ENCODE results near the gene NAALADL2.
"Not testable (repeated sequence)": the region's sequence is repeated elsewhere in the genome, so short reads cannot be mapped to it uniquely, and the experiment has no call there.

Gene NAALADL2

DNA sequence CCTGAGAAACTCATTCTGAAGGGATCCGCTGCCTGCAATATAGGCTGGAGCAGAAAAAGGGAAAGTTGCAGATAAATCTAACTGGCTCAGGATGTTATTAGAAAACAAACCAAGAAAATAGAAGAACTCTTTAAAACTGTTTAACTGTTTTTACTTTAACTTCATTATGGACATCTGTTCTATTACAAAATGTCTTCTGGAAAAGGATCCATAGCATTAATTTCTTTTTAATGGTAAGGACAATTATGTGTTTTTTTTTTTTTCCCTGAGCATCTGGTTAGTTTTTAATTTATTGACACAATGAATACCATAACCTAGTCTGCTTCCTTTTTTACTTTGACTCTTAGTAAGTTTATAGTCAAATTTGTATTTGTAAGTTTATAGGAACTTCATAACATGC lies 239.5 kb downstream of the NAALADL2 start:
- peaks cover 10% of the 10 kb centered on the region for H3K9me3 Mint-ChIP-seq
- no peak overlapping the region for H3K4me3 Mint-ChIP-seq
- H3K27ac Mint-ChIP-seq: no peak overlapping the region
- no peaks in the 10 kb centered on the region for H3K36me3 Mint-ChIP-seq (ENCODE audit: low read depth)
- H3K4me1 Mint-ChIP-seq (ENCODE audit: low read depth): no peaks in the 10 kb centered on the region
- no peaks in the 10 kb centered on the region for H3K27me3 Mint-ChIP-seq

DNA sequence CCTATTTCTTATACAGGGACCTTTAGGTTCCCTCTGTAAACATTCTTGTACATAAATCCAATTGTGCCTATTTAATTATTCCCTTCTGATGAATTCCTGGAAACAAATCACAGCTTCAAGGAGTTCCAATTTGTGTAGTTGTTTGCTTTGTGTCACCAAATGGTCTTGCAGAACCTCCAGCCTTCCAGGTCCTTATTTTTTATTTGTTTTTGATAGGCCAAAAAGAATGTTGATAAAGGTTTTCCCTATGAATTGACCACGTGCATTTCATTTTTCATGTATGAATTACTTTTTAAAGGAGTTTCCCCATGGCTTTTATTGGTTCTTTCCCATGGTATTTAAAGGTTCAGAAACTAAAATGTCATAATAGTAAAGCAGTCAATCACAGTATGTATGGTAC lies 243.0 kb downstream of the NAALADL2 start:
- no peak overlapping the region for H3K27ac Mint-ChIP-seq
- H3K9me3 Mint-ChIP-seq: peaks cover 6% of the 10 kb centered on the region
- H3K27me3 Mint-ChIP-seq: no peaks in the 10 kb centered on the region
- no peaks in the 10 kb centered on the region for H3K36me3 Mint-ChIP-seq (ENCODE audit: low read depth)
- no peaks in the 10 kb centered on the region for H3K4me1 Mint-ChIP-seq (ENCODE audit: low read depth)
- H3K4me3 Mint-ChIP-seq: no peak overlapping the region

DNA sequence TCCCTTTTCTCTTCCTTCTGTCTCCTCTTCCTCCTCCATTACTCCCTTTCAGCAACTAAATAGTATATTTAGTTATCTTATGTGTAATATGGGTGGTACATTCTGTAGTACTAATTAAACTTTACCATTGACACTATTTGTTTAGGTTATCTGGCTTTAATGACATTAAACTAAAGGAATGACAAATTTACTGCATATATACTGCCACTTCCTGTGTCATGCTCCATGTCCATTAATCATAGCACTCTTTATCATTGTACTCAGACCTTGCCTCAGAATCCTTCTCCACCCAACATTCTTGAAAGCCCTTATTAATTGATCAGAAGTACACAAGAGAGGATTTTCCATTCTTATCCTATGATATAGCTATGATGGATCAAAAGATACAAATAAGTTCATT lies 244.2 kb downstream of the NAALADL2 start:
- Mint-ChIP-seq H3K4me1 (ENCODE audit: low read depth) (no peaks in the 10 kb centered on the region), H3K27me3 (no peaks in the 10 kb centered on the region), H3K36me3 (ENCODE audit: low read depth) (no peaks in the 10 kb centered on the region), H3K27ac (no peak overlapping the region), H3K4me3 (no peak overlapping the region), H3K9me3 (peaks cover 5% of the 10 kb centered on the region)

- H3K4me3 Mint-ChIP-seq: no peak overlapping the region
- no peaks in the 10 kb centered on the region for H3K27me3 Mint-ChIP-seq
- no peaks in the 10 kb centered on the region for H3K4me1 Mint-ChIP-seq (ENCODE audit: low read depth)
- H3K36me3 Mint-ChIP-seq (ENCODE audit: low read depth): no peaks in the 10 kb centered on the region
- peaks cover 5% of the 10 kb centered on the region for H3K9me3 Mint-ChIP-seq
- no peak overlapping the region for H3K27ac Mint-ChIP-seq
These were observed 245.9 kb downstream of the NAALADL2 start for GRCh38 chr3:175105066-175105465.

DNA sequence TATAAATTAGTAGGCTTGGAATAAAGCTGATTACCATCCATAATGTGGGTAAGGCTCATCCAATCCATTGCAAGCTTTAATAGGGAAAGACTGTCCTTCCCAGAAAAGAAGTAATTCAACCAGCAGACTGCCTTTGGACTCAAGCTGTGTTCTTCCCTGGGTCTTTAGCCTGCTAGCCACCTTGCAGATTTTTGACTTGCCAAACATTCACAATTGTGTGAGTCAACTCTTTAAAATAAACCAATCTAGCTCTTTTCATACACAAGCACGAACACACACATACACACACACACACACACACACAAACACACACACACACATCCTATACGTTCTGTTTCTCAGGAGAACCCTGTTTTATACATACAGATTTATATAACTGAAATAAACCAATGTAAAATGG lies 248.1 kb downstream of the NAALADL2 start:
- Mint-ChIP-seq H3K27ac (no peak overlapping the region), H3K36me3 (ENCODE audit: low read depth) (no peaks in the 10 kb centered on the region), H3K4me3 (no peak overlapping the region), H3K27me3 (no peaks in the 10 kb centered on the region), H3K4me1 (ENCODE audit: low read depth) (no peaks in the 10 kb centered on the region), H3K9me3 (peaks cover 5% of the 10 kb centered on the region)

DNA sequence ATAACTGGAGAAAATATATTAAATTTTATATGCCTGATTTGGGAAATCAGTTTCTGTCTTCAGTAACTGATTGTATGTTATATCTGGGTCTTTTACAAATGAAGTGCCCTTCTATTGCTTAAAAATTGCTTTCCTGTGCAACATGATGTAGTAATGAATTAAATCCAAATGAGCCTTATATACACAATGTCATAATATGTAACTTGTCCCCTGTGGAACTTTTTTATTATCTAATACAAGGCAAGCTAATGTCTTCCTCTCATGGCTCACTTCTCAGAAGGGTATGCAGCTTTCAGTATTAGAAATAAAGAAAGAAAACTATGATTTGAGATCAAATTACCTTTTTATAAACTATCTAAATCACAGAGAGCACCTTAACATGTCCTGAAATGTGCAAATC lies 248.9 kb downstream of the NAALADL2 start:
- Mint-ChIP-seq H3K9me3 (peaks cover 5% of the 10 kb centered on the region), H3K36me3 (ENCODE audit: low read depth) (no peaks in the 10 kb centered on the region), H3K27ac (no peak overlapping the region)

DNA sequence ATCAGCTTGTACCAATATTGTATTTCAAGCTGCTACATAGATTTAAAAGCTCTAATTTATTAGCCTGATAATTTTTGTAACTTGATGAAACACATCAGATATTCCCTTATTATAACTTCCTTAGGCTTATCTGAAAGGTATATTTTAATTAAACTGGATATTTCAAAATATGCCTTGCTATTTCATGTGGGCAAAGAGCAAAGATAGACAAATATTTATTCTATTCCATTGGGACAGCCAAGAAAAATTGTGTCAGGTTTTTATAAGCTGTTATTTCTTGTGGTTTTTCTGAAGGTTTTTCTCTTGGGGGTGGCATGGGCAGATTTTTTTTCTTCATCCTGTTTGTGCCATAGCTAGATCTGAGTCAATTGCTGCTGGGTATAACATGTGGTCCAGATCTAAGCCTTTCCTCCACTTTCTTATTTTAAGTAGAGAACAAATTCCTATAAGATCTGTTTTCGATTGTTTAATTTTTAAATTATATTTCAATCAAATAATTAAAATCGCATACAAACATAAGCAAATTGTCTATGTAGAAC lies 249.5 kb downstream of the NAALADL2 start:
- Mint-ChIP-seq H3K27me3 (no peaks in the 10 kb centered on the region), H3K4me1 (ENCODE audit: low read depth) (no peaks in the 10 kb centered on the region), H3K9me3 (no peaks in the 10 kb centered on the region), H3K36me3 (ENCODE audit: low read depth) (no peaks in the 10 kb centered on the region), H3K4me3 (no peak overlapping the region), H3K27ac (no peak overlapping the region)

More for the DNA sequence above, 248.9 kb downstream of the NAALADL2 start:
- Mint-ChIP-seq H3K27me3 (no peaks in the 10 kb centered on the region), H3K4me3 (no peak overlapping the region), H3K4me1 (ENCODE audit: low read depth) (no peaks in the 10 kb centered on the region)

DNA sequence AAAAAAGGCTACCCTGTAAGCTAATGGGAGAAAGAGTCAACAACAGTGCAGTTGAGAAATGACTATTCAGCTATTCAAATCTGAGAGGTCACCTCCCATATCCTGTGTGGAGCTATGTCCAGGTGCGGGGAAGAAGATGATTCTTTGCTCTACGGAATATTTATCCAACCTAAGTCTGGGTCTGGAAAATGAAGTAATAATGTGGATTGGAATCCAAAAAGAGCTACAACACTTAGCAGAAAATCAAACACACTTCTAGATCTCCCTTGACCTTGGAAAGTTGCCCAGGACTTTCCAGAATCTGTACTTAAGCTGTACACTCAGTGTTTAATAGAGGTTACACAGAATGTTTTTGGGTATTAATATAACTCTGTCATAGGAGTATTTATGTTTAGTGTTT lies 251.9 kb downstream of the NAALADL2 start:
- Mint-ChIP-seq H3K36me3 (ENCODE audit: low read depth) (no peaks in the 10 kb centered on the region), H3K27me3 (no peaks in the 10 kb centered on the region), H3K4me1 (ENCODE audit: low read depth) (no peaks in the 10 kb centered on the region), H3K4me3 (no peak overlapping the region), H3K9me3 (no peaks in the 10 kb centered on the region), H3K27ac (no peak overlapping the region)

- Mint-ChIP-seq H3K36me3 (ENCODE audit: low read depth) (no peaks in the 10 kb centered on the region), H3K4me3 (no peak overlapping the region), H3K4me1 (ENCODE audit: low read depth) (no peaks in the 10 kb centered on the region), H3K27me3 (no peaks in the 10 kb centered on the region), H3K9me3 (peaks cover 1% of the 10 kb centered on the region), H3K27ac (no peak overlapping the region)
These were observed 259.3 kb downstream of the NAALADL2 start for GRCh38 chr3:175118382-175118941.

GRCh38 chr3:175121225-175121624 lies 262.1 kb downstream of the NAALADL2 start:
- Mint-ChIP-seq H3K4me1 (ENCODE audit: low read depth) (no peaks in the 10 kb centered on the region), H3K27ac (no peak overlapping the region), H3K27me3 (no peaks in the 10 kb centered on the region), H3K4me3 (no peak overlapping the region), H3K36me3 (ENCODE audit: low read depth) (no peaks in the 10 kb centered on the region), H3K9me3 (peaks cover 16% of the 10 kb centered on the region)

GRCh38 chr3:175127075-175127662 lies 268.0 kb downstream of the NAALADL2 start:
- Mint-ChIP-seq H3K27ac (no peak overlapping the region), H3K4me1 (ENCODE audit: low read depth) (no peaks in the 10 kb centered on the region), H3K27me3 (no peaks in the 10 kb centered on the region), H3K36me3 (ENCODE audit: low read depth) (no peaks in the 10 kb centered on the region), H3K9me3 (peaks cover 16% of the 10 kb centered on the region), H3K4me3 (no peak overlapping the region)

GRCh38 chr3:175129126-175129525 lies 270.0 kb downstream of the NAALADL2 start:
- Mint-ChIP-seq H3K36me3 (ENCODE audit: low read depth) (no peaks in the 10 kb centered on the region), H3K27me3 (no peaks in the 10 kb centered on the region), H3K9me3 (peaks cover 9% of the 10 kb centered on the region), H3K4me3 (no peak overlapping the region), H3K4me1 (ENCODE audit: low read depth) (no peaks in the 10 kb centered on the region), H3K27ac (no peak overlapping the region)

DNA sequence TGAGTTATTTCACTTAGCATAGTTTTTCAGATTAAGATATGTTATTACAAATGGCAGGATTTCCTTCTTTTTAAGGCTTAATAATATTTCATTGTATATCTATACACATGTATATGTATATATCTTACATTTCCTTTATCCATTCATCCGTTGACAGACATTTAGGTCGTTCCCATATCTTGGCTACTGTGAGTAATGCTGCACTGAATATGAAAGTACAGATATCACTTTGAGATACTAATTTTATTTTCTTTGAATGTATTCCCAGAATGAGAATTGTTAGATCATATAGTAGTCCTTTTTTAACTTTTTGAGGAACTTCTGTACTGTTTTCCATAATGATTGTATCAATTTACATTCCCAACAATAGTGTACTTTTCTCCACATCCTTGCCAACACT lies 270.4 kb downstream of the NAALADL2 start:
- Mint-ChIP-seq H3K27me3 (no peaks in the 10 kb centered on the region), H3K36me3 (ENCODE audit: low read depth) (no peaks in the 10 kb centered on the region), H3K4me3 (no peak overlapping the region), H3K4me1 (ENCODE audit: low read depth) (no peaks in the 10 kb centered on the region), H3K27ac (no peak overlapping the region), H3K9me3 (peaks cover 9% of the 10 kb centered on the region)

DNA sequence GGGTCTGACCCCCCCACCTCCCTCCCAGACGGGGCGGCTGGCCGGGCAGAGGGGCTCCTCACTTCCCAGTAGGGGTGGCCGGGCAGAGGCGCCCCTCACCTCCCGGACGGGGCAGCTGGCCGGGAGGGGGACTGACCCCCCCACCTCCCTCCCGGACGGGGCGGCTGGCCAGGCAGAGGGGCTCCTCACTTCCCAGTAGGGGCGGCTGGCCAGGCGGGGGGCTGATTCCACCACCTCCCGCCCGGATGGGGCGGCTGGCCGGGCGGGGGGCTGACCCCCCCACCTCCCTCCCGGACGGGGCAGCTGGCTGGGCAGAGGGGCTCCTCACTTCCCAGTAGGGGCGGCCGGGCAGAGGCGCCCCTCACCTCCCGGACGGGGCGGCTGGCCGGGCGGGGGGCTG lies 272.7 kb downstream of the NAALADL2 start:
- not testable (repeated sequence) for H3K9me3 Mint-ChIP-seq; H3K4me1 Mint-ChIP-seq (ENCODE audit: low read depth); H3K27me3 Mint-ChIP-seq; H3K4me3 Mint-ChIP-seq; H3K36me3 Mint-ChIP-seq (ENCODE audit: low read depth); H3K27ac Mint-ChIP-seq

DNA sequence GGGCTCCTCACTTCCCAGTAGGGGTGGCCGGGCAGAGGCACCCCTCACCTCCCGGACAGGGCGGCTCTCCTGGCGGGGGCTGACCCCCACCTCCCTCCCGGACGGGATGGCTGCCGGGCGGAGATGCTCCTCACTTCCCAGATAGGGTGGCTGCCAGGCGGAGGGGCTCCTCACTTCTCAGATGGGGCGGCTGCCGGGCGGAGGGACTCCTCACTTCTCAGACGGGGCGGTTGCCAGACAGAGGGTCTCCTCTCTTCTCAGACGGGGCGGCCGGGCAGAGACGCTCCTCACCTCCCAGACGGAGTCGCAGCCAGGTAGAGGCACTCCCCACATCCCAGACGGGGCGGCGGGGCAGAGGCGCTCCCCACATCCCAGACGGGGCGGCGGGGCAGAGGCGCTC lies 273.6 kb downstream of the NAALADL2 start:
- H3K36me3 Mint-ChIP-seq (ENCODE audit: low read depth); H3K4me3 Mint-ChIP-seq; H3K9me3 Mint-ChIP-seq; H3K27ac Mint-ChIP-seq; H3K4me1 Mint-ChIP-seq (ENCODE audit: low read depth); H3K27me3 Mint-ChIP-seq: not testable (repeated sequence)

DNA sequence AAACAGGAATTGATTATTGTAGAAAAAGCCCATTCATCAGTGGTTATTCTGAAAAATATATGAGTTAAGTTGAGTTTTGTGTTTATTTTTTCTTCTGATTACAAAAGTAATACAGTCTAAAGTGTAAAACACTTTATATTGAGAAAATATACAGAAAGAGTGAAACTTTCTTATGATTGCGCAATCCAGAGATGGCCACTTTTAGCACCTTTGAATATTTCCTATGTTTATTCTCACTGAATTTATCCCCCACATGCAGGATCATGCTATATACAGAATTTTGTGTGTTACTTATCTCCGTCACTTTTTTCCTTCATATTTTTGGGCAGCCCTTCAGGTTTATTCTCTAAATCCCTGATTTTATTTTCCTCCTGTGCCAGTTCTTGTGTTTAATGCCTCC lies 285.2 kb downstream of the NAALADL2 start:
- Mint-ChIP-seq H3K36me3 (ENCODE audit: low read depth) (no peaks in the 10 kb centered on the region), H3K27ac (no peak overlapping the region), H3K4me1 (ENCODE audit: low read depth) (no peaks in the 10 kb centered on the region), H3K4me3 (no peak overlapping the region), H3K27me3 (no peaks in the 10 kb centered on the region), H3K9me3 (peaks cover 14% of the 10 kb centered on the region)

All from stimulated activated naive CD8-positive, alpha-beta T cell treated with anti-CD3 and anti-CD28 coated beads, Interleukin-15, Interleukin-2, amounts not matched to agents 100 ng/mL and 50 ng/mL, for 24 hours (primary cell).